ENCODE results near the gene CD52.

- TF ChIP-seq POLR2AphosphoS2 (conservative IDR thresholded peaks at IDR 0.05; ENCODE audit: low read length): no peak
- TF ChIP-seq RARB (CRISPR knock-in tag; IDR thresholded peaks at IDR 0.05): no peak
- no peak for TF ChIP-seq POLR2A (IDR thresholded peaks at IDR 0.05; ENCODE audit: low read length)
- TF ChIP-seq CTCF (IDR thresholded peaks at IDR 0.05): no peak
- no peak for TF ChIP-seq CBX8 (IDR thresholded peaks at IDR 0.05)
These were observed 21.3 kb upstream of the CD52 start for GRCh38 chr1:26296340-26297056.

Measured in A549 (cell line).